Activated T-cell treated with anti-CD3 and anti-CD28 coated beads for 24 hours (primary cell): ENCODE measurements around the gene CNBD2.
"Not testable (repeated sequence)": the region's sequence is repeated elsewhere in the genome, so short reads cannot be mapped to it uniquely, and the experiment has no call there.

Source experiments
- DNase-seq: peaks from one replicate; pipeline ENCODE4 v3.0.0-alpha.2; 2020; ENCODE audit warnings: low read depth

The CNBD2 gene

DNA sequence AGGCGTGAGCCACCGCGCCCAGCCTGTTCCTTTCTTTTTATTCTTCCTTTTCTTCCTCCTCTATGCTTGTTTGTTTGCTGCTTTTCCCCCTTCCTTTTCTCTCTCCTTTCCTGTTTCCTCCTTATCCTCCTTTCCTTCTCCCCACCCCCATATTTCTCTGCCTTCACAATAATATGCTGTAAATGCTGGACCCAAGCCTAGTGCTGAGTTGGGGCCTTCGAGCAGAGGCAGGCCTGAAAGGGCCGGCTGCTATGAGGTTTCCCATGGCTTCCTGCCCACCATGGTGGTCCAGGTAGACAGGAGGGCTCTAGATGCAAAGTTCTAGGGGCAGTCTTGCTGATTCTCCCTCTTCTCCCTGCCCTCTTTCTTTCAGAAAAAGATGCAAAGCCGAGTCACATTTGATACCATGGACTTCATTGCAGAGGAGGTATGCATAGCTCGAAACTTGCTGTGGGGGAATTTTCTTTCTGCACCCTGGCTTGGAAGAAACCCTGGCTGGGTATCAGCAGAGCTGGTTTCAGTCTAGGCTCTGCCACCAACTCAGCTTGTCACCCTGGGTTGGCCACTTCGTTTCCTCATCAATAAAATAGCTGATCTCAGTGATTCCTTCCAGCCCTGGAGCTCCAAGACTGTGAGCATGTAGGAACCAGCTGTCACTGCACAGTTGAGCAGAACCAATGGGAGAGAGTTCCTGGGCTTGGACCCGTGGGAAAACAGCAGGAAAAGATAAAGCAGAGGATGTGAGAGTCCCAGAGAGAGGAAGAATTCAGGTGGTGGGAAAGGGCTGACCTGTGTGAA, 7.4 kb downstream of the CNBD2 start:
- DNase-seq = no peak

- no peak for DNase-seq
Observed at GRCh38 chr20:35978041-35978513, 9.7 kb downstream of the CNBD2 start.

DNA sequence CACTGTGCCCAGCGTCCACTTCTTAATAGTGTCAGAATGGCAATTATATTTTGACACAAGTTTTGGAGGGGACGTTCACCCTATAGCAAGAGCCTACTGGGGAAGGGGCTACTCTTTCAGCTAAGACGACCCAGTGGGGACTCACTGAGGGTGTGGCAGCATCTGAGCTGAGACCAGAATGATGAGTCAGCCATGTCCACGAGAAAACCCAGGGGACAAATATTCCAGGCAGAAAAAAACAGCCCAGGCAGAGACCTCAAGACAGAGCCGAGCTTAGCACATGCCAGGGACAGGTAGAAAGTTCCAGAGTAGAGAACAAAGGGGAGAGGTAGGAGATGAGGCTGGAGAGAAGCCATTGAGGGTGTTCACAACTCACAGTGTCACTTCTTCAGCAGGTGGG, 11.2 kb downstream of the CNBD2 start:
- DNase-seq = no peak

GRCh38 chr20:35981969-35982368, 13.6 kb downstream of the CNBD2 start:
- no peak for DNase-seq

DNA sequence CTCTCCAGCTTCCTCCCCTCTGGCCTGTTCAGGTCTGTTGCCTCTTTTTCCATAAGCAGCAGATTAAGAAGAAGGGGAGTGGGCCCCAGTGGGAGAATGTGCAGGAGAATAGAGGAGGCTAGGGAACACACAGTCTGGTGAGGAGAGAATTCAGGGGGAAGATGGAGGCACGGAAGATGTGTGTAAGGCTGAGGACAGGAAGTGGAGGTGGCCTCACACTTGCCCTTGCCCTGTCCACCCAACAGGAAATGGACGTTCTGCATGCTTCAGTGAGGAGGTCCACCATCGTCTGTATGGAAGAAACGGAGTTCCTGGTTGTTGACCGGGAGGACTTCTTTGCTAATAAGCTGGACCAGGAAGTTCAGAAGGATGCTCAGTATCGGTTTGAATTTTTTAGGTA, 16.0 kb downstream of the CNBD2 start:
- DNase-seq = no peak

DNA sequence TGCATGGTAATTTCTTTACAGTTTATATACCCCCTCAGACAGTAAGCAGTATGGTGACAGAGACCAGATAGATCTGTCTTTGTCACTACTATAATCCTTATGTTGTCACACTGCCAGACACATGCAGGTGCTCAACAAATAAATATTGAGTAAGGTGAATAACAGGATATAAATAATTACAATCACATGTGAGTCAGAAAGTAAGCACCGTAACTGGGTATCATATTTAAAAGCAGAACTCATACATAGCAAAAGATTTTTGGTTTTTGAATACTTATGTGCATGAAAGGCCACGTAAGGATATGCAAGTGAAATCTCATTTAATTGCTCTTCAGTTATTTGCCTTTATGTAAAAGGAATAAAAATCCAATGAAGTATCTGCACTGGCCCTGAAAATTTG, 17.4 kb downstream of the CNBD2 start:
- DNase-seq = no peak

GRCh38 chr20:35988910-35989463, 20.6 kb downstream of the CNBD2 start:
- no peak for DNase-seq

- DNase-seq = no peak
Observed at GRCh38 chr20:35991142-35991771, 22.9 kb downstream of the CNBD2 start.

- peak; percentile 30 for DNase-seq
Observed at GRCh38 chr20:35992713-35993335, 24.4 kb downstream of the CNBD2 start.

GRCh38 chr20:35994994-35995453, 26.6 kb downstream of the CNBD2 start:
- DNase-seq = peak; percentile 72

DNA sequence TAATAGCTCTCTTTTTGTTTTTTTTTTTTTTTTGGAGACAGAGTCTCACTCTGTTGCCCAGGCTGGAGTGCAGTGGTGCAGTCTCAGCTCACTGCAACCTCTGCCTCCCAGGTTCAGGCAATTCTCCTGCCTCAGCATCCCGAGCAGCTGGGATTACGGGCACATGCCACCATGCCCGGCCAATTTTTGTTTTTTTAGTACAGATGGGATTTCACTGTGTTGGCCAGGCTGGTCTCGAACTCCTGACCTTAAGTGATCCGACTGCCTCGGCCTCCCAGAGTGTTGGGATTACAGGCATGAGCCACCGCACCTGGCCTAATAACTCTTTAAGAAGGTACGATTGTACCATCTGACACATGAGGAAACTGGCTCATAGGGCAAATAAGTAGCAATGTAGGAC, 28.1 kb downstream of the CNBD2 start:
- not testable (repeated sequence) for DNase-seq

DNA sequence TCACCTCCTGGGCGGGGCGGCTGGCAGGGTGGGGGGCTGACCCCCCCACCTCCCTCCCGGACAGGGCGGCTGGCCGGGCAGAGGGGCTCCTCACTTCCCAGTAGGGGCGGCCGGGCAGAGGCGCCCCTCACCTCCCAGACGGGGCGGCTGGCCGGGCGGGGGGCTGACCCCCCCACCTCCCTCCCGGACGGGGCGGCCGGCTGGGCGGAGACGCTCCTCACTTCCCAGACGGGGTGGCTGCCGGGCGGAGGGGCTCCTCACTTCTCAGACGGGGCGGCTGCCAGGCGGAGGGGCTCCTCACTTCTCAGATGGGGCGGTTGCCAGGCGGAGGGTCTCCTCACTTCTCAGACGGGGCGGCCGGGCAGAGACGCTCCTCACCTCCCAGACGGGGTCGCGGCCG, 32.9 kb downstream of the CNBD2 start:
- DNase-seq = not testable (repeated sequence)

- no peak for DNase-seq
Observed at GRCh38 chr20:36002855-36003254, 34.5 kb downstream of the CNBD2 start.

DNA sequence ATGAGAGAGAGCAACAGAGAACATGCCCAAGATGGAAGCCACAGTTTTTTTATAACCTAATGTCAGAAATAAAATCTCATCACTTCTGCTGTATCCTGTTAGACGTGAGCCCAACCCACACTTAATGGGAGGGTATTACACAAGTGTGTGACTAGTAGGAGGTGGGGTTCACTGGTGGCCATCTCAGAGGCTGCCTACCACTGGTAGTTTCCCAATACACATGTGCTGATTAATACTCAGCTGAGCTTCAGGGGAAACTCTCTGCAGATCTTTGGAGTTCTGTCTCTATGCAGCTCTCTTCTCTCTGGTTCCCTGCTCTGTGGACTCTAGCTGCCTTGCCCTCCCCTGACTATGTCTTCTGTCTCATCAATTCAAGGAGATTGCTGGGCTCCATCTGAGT, 35.7 kb downstream of the CNBD2 start:
- no peak for DNase-seq

DNA sequence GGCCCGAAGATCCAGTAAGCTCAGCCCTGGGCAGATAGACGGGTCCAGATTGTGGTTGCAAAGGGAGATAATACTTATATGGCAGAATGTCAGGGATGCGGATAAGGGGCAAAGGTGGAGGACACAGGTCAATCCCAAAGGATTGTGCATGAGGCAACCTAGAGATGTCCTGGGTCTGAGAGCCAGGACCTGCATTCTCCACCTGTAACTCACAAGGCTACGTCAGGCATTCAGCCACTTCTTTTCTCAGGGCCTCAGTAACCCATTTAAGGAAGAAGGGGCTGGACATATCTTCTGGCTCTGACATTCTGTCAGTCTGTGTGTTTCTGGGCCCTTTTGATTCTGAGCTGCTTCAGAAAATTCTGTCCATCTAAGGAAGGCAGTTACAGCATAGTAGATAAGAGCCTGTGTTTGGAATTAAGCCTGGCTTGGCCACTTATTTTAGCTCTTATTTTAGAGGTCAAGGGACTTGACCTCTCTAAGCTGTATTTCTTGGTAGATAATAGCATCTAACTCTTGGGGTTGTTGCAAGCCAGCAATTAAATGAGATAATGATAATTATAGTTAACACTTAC, 40.2 kb downstream of the CNBD2 start:
- DNase-seq = no peak

GRCh38 chr20:36010076-36010475, 41.7 kb downstream of the CNBD2 start:
- no peak for DNase-seq

GRCh38 chr20:36010825-36011224, 42.4 kb downstream of the CNBD2 start:
- DNase-seq = no peak

DNA sequence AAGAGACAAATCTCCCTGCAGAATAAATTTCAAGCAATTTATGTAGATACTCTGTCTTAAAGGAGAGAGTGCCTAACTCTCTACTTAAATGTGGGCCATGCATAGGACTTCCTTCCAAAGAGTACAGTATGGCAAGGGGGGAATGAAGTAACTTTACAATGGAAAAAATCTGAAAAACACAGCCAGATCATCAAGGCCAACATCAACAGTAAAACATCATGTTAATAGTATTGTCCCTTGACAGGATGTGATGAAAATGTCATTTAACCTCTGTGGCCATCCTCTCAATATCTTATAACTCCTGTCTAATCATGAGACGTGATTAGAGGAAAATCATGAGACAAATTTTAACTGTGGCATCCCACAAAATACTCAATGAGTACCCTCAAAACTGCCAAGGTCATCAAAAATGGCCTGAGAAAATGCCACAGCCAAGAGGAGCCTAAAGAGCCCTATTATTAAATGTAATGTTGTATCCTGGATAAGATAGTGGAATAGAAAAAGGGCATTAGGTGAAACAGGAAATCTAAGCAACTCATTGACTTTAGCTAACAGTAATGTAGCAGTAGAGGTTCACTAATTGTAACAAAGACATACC, 47.5 kb downstream of the CNBD2 start:
- no peak for DNase-seq

GRCh38 chr20:36017048-36017951, 48.9 kb downstream of the CNBD2 start:
- no peak for DNase-seq

DNA sequence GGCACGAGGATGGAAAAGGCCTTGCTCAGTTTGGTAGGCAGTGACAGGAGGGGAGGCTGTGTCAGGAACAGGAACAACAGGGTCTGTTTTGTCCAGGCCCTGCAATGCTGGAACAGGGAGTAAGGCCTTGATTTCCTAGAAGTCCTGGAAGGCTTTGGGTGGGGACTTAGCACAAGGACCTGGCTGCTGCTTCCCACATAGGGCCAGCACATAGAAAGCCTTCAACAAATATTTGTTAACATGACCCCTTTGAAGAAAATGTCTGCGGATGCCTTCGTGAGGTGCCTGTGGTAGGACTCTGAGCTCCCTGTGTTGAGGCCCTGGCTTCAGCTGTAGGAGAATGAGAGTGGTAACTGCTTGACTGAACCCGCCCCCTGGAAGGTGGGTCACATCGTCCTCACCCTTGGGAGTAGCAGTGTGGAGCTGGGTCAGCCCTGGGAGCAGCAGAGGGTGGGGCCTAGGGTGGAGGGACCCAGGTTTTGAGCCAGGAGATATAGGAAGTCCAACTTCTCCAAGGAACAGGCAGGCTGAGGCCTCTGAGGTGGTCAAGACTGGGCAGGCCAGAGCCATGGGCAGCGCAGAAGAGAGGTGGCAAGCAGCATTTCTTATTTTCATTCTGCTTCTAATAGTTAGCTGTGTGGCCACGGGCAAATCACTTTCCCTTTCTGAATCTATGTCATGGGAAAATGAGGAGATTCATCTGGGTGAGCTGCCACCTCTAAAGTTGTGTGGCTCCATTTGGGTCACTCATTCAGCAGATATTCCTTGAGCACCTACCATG, 50.0 kb downstream of the CNBD2 start:
- DNase-seq = no peak
